AG09319 (cell line): ENCODE data around the gene GRAP.

Source experiments
- DNase-seq: peaks from one replicate; pipeline ENCODE4 v3.0.0-alpha.2; 2010; ENCODE audit warnings: low read depth; ENCODE audit errors: extremely low read depth
- CTCF ChIP-seq: IDR thresholded peaks from 2 replicates; pipeline ENCODE4 v1.5.1; 2011; ENCODE audit warnings: low read depth, mild to moderate bottlenecking, inconsistent platforms, low read length, moderate library complexity

The GRAP gene

DNA sequence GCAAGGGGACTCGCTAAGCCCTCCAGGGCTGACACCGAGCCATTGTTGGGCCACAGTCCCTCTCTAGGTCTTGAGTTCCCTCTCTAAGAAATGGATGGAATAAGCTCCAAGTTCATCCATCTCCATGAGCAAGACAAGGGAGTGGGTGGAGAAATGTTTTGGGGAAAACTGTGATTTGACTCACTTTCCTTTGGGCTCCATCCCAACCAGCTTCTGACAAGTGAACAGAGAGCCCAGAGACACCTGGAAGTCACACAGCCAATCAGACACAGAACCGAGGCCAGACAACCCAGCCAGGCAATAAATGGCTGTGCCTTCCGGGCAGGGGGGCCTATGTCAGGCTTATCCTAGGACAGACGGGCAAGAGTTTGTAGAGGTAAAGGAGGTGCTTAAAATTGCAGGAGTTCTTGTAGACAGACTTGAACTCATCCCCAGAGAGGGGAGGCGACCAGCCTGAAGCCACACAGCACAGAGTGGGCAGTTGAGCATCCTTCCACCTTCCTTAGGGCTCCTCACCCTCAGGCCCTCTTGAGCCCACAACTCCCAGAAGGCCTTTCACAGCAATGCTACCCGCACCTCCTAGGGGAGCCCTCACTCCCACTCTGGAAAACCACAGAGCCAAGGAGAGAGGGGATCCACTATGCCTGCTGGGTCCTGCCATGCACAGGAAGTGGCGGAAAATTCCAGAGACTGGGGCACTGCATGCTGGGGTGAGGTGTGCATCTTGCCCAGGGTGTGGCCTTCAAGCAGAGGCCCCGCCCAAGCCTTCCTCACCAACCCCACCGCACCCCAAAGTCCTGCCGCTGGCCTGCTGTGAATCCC, 32.7 kb downstream of the GRAP start:
- TF ChIP-seq CTCF = no peak
- DNase-seq = no peak

DNA sequence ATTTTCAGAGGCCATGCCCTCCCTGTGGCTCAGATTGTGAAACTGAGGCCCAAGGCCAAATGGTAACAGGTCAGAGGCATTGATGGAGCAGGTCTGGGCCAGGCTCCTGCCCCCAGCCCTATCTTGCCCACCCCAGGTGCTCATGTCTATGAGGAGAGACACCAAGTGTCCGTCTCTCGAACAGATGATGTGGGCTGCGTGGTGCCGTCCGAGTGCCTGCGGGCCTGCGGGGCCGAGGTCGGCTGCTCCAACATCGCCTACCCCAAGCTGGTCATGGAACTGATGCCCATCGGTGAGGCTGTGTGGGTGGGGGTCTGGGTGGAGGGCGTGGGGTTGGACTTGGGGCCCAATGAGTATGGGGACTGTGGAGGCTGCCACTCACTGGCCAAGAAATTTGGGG, 33.5 kb downstream of the GRAP start:
- no peak for TF ChIP-seq CTCF
- DNase-seq = no peak

GRCh38 chr17:19012171-19013080, 34.3 kb downstream of the GRAP start:
- no peak for TF ChIP-seq CTCF
- no peak for DNase-seq

DNA sequence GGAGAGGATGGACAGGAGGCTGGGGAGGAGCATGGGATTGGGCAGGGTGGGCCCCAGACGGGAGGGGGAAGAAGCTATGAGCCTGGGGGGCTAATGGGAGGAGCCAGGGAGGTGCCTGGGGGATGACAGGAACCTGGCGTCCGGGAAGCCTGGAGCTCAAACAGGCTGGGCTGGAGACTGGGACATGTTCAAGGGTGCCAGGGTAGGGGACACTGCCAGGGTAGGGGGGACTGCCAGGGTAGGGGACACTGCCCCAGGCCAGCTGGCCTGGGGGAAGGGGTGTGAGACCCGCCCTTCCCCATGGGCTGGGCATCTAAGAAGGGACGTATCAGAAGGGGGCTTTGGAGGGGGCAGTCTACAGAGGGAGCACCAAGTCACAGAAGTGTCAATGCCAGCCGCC, 35.2 kb downstream of the GRAP start:
- DNase-seq = no peak
- TF ChIP-seq CTCF = no peak

- no peak for TF ChIP-seq CTCF
- DNase-seq = no peak
These were observed 35.8 kb downstream of the GRAP start for GRCh38 chr17:19010729-19011505.

DNA sequence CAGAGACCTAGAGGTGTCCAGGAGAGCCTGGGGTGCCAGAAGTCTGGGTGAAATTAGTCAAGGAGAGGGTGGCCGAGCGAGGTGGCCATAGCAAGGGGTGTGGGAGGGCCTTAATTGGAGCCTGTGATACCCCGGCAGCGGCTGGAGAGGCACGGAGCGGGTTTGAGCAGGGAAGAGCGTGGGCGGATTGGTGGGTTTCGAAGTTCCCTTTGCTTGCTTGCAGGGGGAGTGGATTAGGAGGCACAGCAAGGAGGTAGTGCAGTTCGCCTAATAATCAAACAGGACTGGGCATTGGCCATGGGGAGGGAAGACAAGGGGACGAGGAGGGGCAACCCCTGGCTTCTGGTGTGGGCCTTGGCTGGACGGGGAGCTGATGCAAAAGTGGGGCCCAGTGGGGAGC, 36.8 kb downstream of the GRAP start:
- TF ChIP-seq CTCF = no peak
- no peak for DNase-seq
